HG02763 (cell line): ENCODE data around the gene PHLDA2.
A peak's percentile ranks its signal among the peaks of the same experiment; 100 is the strongest.
"Not testable (repeated sequence)": the region's sequence is repeated elsewhere in the genome, so short reads cannot be mapped to it uniquely, and the experiment has no call there.

Experiments used
- ATAC-seq: cut with Tn5 transposase; IDR thresholded peaks from one replicate; pipeline ENCODE4 v1.9.1; 2021; ENCODE audit warnings: mild to moderate bottlenecking, moderate library complexity; ENCODE audit not compliant: unreplicated experiment

The PHLDA2 gene

GRCh38 chr11:2916114-2916891 is 12.9 kb downstream of the PHLDA2 start:
- no peak for ATAC-seq

GRCh38 chr11:2915473-2915872 is 13.7 kb downstream of the PHLDA2 start:
- no peak for ATAC-seq

DNA sequence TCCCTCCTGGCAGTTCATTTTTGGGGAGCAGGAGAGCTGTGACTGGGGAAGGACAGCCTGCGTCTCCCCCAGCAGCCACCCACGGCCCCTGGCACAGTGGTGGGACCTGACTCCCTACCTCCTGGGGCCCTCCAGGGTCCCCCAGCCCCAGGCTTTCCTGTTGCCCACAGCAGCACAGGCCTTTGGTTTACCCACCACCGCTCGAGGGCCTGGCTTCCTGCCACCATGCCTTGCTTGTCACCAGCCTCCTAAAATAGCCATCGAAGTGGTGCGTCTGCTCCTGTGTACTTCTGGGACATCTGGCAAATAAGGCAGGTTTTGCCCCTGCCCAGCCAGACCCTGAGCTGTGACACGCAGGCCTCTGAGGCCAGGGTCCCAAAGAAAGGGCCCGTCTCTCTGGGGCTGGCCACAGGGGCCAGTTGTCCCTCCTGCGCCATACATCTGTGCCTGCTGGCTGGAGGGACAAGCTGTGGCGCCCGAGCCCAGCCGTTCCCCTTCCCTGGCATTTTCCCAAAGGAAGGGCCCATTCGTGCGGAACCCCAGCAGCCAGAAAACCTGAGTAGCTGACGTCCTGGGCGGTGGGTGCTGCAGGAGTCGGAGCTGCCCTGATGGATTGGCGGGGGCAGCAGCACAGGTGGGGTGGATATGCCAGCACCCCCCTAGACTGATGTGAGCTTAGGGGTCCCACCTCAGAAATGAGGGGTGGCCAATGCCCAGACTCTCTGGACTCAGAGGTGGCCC is 14.6 kb downstream of the PHLDA2 start:
- no peak for ATAC-seq

- no peak for ATAC-seq
Measured at GRCh38 chr11:2913776-2914175, 15.4 kb downstream of the PHLDA2 start.

DNA sequence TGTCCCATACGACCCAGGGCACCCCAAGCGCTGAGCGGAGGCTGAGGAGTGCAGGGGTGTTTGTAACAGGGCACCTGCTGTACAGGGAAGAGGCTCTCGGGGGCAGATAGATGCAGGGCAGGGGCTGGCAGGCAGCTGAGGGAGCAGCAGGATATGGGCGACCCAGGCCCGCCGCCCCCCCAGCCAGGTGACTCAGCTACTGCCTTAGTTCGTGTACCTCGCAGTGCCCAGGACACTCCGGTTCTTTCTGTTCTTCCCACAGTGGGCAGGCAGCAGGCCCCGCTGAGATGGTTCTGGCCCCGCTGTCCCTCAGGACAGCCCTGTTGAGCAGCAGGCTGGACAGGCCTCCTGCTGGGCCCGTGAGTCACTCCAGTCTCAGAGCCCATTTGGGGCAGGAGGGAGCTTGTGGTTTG is 16.2 kb downstream of the PHLDA2 start:
- no peak for ATAC-seq

GRCh38 chr11:2912498-2912897 is 16.7 kb downstream of the PHLDA2 start:
- ATAC-seq = no peak

DNA sequence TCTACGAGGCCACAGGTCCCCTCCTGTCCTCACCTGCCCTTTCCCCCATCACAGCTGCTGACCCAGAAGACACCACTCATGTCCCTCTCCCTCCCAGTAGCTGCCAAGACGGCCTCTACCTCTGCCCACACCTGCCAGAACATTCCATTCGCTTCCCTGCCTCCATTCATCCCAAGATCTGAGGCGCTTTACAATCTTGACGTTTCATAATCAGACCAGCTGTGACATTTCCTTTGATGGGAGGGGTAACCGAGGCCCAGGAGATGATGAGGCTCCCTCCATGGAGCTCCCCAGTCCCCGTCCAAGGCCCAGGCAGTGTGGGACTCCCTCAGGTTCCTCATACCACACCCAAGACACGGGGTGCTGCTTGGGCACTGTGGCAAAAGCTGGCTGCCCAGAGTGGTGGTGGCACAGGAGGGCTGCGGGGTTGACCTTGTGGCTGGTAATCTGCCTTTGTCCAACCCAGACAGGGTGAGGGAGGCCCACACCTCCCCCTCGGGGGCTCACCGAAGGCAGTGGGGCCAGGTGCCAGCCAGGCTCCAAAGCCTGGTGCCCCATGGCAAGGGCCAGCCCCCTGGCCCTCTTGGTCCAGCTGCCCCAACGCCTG is 17.3 kb downstream of the PHLDA2 start:
- no peak for ATAC-seq

DNA sequence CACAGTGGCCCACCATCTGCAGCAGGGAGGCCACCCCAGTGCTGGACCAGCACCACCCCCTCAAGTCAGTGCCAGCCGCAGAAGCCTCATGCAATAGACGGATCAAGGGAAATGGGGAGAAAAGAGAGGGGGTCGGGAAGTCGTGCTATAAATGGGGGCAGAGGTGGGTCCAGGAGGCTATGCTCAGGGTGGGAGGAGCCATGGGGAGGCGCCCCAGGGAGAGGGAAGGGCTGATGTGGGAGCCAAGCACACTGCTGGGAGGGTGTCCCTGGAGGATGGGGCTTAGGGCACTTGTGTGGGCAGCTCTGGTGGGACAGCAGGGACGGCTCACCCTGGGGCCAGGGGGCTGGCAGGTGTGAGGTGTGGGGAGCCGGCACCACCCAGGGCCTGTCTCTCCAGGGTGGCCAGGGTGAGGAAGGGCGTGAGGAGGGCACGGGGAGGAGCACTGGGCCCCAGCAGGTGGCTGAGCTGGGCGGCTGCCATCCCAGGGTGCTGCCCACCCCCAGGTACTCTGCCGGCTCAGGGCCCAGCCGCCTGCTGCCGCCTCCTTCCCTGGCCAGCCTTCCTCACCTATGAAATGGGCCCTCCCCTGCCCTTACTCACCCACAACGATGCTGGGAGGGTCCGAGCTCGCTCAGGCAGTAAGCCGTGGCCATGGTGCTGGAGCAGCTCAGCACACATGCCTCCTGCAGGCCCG is 18.0 kb downstream of the PHLDA2 start:
- ATAC-seq = no peak

GRCh38 chr11:2910401-2910955 is 18.7 kb downstream of the PHLDA2 start:
- no peak for ATAC-seq

DNA sequence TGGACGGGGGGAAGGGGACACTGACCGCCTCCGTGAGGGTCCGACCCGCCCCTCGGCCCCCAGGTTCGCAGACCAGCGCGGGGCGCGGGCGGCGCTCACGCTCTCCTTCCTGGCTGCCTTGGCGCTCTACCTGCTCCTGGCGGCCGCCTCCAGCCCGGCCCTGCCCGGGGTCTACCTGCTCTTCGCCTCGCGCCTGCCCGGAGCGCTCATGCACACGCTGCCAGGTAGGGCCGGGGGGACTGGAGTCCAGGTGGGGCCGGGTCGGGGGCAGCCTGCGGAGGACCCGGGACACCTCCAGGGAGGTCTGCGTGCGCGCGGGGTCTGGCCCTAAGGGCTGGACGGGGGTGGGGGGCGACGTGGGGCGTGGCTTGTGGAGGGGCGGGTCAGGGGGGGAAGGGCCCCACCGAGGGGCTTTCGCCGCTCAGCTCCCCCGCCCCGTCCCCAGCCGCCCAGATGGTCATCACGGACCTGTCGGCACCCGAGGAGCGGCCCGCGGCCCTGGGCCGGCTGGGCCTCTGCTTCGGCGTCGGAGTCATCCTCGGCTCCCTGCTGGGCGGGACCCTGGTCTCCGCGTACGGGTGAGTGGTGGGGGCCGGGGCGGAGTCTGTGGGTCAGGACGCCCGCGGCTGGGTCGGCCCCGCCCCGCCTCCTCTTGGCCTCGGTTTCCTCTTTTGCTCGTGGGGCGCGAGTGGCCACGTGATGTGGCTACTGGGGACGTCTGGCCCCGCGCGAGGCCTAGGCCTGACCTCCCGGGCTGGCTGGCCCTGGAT is 19.9 kb downstream of the PHLDA2 start:
- no peak for ATAC-seq

GRCh38 chr11:2908130-2908529 is 21.1 kb downstream of the PHLDA2 start:
- no peak for ATAC-seq

- ATAC-seq = not testable (repeated sequence)
Measured at GRCh38 chr11:2905299-2905698, 23.9 kb downstream of the PHLDA2 start.

- no peak for ATAC-seq
Measured at GRCh38 chr11:2904153-2905052, 24.8 kb downstream of the PHLDA2 start.

DNA sequence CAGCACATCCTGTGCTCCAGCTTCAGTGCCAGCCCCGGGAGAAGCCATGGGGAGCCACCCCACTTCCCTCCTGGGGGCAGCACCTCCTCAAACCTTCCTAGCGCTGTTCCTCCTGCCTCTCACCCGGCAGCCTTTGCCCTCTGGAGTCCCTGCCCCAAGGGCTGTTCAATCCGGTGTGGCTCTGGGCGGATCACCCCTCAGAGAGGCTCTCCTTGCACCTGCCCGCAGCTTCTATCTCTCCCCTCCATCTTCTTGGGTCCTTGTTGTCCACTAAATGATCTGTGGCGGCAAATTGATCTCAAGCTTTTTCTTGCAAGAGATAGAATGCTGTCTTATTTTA is 25.6 kb downstream of the PHLDA2 start:
- no peak for ATAC-seq

DNA sequence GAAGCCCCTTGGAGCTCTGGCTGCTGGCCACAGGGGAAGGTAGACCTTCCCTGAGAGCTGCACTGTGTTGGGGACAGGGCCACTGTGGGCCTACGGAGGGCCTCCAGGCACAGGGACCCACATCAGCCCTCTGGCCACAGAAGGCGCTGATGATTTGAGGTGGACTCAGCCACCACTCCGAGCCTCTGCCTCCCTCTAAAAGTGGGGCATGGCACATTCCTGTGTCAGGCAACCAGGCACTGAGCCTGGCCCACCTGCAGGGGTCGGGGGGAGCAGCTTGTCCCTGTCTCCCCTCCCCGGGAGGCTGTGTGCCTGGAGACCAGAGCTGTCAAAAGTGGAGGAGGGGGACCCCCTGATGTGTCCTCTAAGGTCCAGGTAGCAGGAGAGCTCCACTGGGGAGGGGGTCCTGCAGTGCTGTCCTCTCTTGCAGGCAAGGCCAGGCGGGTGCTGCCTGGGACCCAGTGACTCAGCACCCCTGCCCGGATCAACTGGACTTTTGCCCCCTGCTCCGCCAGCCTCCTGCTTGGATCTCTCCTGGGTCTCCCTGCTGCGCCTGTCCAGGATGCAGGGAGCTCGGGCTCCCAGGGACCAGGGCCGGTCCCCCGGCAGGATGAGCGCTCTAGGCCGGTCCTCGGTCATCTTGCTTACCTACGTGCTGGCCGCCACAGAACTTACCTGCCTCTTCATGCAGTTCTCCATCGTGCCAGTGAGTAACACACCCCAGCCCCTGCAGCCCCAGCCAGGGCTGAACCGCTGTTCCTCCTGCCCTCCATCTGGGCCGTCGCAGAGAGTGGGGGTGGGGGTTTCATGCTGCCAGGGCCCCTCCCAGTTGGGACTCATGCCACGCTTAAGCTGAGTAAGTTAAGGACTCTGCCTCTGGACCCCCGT is 26.2 kb downstream of the PHLDA2 start:
- no peak for ATAC-seq

- ATAC-seq = peak; percentile 94
Measured at GRCh38 chr11:2901854-2902783, 27.1 kb downstream of the PHLDA2 start.

- ATAC-seq = no peak
Measured at GRCh38 chr11:2901196-2901796, 27.9 kb downstream of the PHLDA2 start.
